HG03060 (cell line): ENCODE measurements around the gene CST7.
"Not testable (repeated sequence)": the region's sequence is repeated elsewhere in the genome, so short reads cannot be mapped to it uniquely, and the experiment has no call there.

ENCODE experiments used
- ATAC-seq: cut with Tn5 transposase; IDR thresholded peaks from one replicate; pipeline ENCODE4 v1.9.1; 2021; ENCODE audit warnings: low read depth, moderate number of reproducible peaks; ENCODE audit not compliant: unreplicated experiment

Gene CST7

GRCh38 chr20:24998631-24999445, 49.8 kb downstream of the CST7 start:
- ATAC-seq, result no peak

DNA sequence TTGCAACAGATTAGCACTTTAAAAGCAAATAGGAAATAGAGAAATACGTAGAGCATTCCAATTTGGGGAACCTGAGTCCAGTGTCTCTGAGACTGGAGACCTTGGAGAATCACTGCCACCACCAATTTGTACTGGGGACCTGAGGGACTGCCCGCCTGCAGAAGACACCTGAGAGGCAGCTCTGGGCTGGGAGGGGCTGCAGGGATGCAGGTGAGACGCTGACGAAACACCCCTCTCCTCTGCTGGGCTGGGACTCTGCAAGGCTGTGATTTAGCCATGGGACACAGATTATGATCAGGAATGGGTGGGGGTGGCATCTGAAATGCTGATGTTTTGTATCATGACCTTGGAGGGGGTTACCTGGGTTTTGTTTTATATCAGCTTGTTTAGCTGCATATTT, 50.5 kb downstream of the CST7 start:
- no peak for ATAC-seq

- ATAC-seq, result no peak
Measured at GRCh38 chr20:25000268-25000801, 51.3 kb downstream of the CST7 start.

DNA sequence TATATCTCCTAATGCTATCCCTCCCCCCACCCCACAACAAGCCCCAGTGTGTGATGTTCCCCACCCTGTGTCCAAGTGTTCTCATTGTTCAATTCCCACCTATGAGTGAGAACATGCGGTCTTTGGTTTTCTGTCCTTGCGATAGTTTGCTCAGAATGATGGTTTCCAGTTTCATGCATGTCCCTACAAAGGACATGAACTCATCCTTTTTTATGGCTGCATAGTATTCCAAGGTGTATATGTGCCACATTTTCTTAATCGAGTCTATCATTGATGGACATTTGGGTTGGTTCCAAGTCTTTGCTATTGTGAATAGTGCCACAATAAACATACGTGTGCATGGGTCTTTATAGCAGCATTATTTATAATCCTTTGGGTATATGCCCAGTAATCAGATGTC, 52.3 kb downstream of the CST7 start:
- ATAC-seq, result not testable (repeated sequence)

DNA sequence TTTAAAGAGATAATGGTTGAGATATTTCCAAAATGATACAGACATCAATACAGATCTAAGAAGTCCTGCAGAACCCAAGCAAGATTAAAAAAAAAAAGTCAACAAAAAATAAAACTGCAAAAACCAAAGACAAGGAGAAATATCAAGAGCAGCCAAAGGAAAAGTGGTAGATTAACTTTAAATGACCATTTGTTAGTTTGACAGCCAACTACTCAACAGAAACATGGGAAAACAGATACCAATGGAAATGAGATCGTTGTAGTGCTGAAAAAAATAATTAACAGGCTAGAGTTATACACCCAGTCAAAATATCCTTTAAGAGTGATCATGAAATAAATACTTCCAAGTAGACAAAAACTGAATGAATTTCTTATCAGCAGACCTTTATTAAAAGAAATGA, 53.9 kb downstream of the CST7 start:
- ATAC-seq, result no peak

GRCh38 chr20:25005220-25005619, 56.2 kb downstream of the CST7 start:
- ATAC-seq, result no peak

DNA sequence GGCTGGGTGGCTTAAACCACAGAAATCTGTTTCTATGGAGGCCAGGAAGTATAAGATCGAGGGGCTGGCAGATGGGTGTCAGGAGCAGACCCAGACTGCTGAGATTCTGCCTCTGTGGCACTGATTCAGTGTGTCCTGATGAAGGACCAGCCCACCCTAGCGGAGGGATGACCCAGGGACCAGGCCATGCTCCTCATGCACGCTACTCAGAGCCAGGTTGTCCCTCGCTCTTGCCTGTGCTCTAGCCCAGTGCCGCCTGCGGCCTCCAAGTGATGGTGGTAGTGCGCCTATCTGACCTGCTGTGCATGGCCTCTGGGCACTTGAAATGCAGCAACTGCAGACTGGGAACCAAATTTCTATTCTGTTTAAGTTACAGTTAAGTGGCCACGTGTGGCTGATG, 56.6 kb downstream of the CST7 start:
- ATAC-seq, result no peak

DNA sequence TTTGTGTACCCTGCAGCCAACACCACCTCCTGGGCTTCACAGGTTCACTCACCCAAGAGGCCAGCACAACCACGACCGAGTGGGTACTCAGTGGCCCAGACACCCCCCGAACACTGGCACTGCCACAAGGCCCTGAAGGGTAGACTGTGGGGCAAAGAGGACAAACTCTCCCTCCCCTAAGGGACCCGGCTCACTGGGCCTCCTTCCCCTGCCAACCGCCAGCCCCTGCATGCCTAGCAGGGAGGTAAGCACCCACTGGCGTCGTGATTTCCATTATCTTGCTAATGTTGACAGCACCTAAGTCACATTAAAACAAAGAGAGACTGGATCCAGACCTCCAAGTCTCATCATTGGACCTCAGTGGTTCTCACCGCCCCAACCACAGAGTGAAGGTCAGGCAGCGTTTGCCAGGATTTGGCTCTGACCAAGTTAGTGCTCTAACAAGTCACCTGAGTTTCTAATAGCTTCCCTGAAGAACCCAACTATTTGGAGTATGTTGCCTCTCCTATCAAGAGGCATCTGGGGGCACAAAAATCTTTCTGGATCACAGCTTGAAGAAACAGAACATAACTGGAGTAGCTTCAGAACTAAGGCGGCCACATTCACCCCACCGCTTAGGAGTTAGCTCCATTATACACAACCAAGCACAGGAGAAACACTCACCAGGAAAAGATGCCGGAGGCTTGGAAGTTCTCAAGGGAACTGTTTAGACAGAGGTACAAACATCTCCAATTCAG, 57.5 kb downstream of the CST7 start:
- ATAC-seq, result no peak

DNA sequence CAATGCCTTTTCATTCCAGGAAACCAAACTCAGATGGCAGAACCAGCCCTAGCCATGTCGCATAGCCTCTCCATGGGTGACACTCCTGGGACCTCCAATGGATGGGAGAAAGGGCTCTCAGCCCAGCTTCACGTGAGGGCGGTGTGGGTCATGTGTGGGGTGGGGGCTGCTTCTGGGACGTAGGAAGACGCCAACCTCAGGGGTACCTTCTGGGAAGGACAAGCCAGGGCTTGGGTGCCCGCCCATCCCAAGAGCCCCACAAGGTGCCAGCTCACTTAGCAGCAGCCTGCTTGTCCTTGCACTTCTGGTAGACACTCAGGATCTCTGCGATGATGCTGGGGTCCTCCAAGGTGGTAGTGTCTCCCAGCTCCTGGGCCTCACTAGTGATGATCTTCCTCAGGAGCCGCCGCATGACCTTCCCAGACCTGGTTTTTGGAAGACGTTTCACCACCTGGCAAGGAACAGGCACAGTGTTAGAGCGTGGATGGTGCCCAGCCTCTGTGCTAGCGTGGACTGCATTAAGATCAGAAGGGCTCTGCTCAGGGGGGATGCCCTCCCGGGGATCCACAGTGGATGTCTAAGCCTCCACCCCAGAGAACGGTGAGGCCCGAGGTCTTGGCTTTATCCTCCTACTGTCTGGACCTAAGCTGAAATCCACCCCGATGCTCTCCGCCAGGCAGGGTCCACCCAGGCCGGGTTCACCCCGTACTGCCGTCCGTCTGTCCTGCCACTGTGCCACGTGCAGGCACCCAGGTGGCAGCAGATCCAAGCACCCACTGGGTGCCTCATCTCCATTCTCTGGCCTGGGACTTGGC, 58.6 kb downstream of the CST7 start:
- no peak for ATAC-seq

GRCh38 chr20:25008388-25009217, 59.5 kb downstream of the CST7 start:
- no peak for ATAC-seq
